Activated naive CD8-positive, alpha-beta T cell treated with anti-CD3 and anti-CD28 coated beads, Interleukin-2, amount 10 ng/mL, durations not matched to agents 7 days and 5 days (primary cell): ENCODE results near the gene PNCK. TPM values are rescaled to one million over a fixed set of nuclear protein-coding genes. Genes with fewer than 3 reads are reported as not detected.

ENCODE experiments used
- ATAC-seq: fragments of 150-1000 bp; cut with Tn5 transposase; one replicate; pipeline ENCODE4 v1.10.0; 2021; ENCODE audit warnings: low read depth, moderate library complexity
- POLR2A ChIA-PET: fragments of 350-600 bp; sonication (Branson Sonifier 250); formaldehyde crosslinking; loops from one replicate; lab custom pipeline; 2021; ENCODE audit warnings: antibody characterized with exemption; lab: Charles Lee
- DNase-seq: peaks from one replicate; pipeline ENCODE4 v3.0.0; 2021
- H3K27ac Mint-ChIP-seq: one replicate; pipeline ENCODE4 v1.8.0; 2022; ENCODE audit warnings: mild to moderate bottlenecking, mixed read lengths
- H3K27me3 Mint-ChIP-seq: one replicate; pipeline ENCODE4 v1.8.0; 2022; ENCODE audit warnings: mild to moderate bottlenecking, moderate library complexity, mixed read lengths
- H3K36me3 Mint-ChIP-seq: one replicate; pipeline ENCODE4 v1.8.0; 2021; ENCODE audit warnings: mild to moderate bottlenecking, mixed read lengths
- H3K4me1 Mint-ChIP-seq: one replicate; pipeline ENCODE4 v1.8.0; 2021; ENCODE audit warnings: mixed read lengths
- H3K4me3 Mint-ChIP-seq: one replicate; pipeline ENCODE4 v1.8.0; 2022; ENCODE audit warnings: mild to moderate bottlenecking, moderate library complexity, mixed read lengths
- H3K9me3 Mint-ChIP-seq: one replicate; pipeline ENCODE4 v1.8.0; 2021; ENCODE audit warnings: mixed read lengths
- total RNA-seq, 2 experiments: library from RNA; stranded (reverse); gene quantifications; one replicate each; pipeline ENCODE4 v1.2.3, GENCODE V29; 2021

The PNCK gene
- total RNA-seq, 2 experiments from 2014 or later, result 0.79 to 1.1 TPM

DNA sequence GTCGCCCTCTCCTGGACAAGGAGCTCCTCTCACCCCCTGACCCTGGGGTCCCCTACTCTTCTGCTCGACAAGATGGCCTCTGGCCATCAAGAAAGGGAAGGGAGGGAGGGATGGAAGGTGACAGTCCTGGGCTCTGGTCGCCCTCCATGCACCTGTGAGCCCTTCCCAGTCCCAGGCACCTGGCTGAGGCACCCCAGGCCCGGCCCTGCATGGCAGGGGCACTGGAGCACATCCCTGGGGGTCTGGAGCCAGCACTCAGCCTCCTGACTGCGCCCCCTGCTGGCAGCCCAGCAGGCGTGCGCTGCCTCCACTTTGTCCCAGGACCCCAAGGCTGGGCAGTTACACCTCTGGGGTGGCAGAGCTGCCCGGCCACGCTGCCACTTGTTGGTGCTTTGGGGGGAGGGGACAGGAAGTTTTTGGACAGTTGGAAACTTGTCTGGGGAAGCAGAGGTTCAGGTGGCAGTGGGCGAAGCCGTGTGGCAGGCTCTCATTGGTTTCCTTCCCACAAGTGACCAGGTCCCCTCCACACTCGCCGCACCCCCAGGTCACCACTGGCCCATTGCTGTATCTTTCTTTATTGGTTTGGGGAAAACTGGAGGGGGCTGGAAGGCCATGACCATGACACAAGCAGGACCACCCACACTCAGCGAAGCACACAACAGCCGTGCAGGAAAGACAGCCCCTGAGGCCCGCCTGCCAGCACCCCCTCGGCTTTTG, 4.3 kb downstream of the PNCK start:
- Mint-ChIP-seq H3K9me3 (no peaks in the 10 kb centered on the region), H3K27ac (no peak overlapping the region), H3K27me3 (peaks cover 30% of the 10 kb centered on the region), H3K4me3 (no peak overlapping the region), H3K36me3 (no peaks in the 10 kb centered on the region), H3K4me1 (peaks cover 6% of the 10 kb centered on the region)
- ATAC-seq (peak; percentile 49), DNase-seq (peak; percentile 67)
- POLR2A ChIA-PET, result no interaction called here

DNA sequence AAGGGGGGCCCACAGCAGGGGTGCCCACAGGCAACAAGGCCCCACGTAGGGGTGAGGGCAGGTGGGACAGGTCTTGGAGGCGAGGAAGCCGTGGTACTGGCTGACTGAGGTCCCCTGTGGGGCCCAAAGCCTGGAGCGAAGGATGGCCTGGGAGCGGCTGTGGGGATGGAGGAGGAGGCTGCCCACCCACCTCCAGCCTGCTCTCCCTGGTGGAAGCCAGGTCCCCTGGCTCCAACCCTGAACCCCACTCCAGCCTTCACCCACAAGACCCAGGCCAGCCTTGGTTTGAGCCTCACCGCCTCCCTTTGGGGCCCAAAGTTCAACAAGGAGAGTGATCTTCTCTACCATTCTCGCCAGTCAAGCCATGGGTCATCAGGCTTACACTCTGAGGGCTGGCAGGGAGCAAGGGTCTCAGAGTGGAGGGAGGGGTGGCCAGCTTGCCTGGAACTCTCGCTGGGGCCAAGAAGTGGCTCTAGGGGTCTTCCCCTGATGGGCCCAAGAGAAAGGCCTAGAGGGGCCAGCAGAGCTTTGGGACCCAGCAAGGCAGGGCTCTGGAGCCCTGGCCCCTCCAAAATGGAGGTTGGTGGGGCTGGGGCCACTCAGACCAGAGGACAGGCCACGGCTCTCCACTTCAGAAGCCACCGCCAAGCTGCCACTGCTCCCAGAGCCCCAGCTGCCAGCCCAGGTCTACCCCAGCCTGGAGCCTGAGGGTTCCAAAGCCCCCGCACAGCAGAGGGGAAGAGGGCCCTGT, 5.0 kb downstream of the PNCK start:
- Mint-ChIP-seq H3K4me3 (no peak overlapping the region), H3K27me3 (peaks cover 29% of the 10 kb centered on the region), H3K4me1 (peaks cover 4% of the 10 kb centered on the region), H3K27ac (no peak overlapping the region), H3K36me3 (no peaks in the 10 kb centered on the region), H3K9me3 (no peaks in the 10 kb centered on the region)
- DNase-seq (no peak), ATAC-seq (peak; percentile 8)
- POLR2A ChIA-PET, result no interaction called here

DNA sequence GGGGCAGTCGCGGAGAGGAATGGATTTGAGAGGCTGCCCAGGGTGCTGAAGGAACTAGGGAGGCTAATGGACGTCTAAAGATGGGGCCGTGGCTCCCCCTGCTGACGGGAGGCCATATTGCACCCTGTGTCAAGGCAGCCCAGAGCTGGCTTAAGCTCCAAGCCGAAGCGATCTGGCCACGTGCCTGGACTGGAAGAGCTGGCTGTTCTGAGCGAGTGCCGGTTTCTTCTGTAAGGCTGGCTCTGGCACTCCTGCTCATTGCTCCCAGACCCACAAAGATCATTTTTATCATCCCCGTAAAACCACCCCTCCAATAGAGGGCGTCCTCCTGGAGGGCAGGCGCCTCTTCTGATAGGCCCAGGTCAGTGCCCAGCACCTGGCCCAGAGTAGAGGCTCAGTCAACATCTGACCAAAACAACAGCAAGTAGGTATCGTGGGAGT, 5.6 kb downstream of the PNCK start:
- peaks cover 27% of the 10 kb centered on the region for H3K27me3 Mint-ChIP-seq

DNA sequence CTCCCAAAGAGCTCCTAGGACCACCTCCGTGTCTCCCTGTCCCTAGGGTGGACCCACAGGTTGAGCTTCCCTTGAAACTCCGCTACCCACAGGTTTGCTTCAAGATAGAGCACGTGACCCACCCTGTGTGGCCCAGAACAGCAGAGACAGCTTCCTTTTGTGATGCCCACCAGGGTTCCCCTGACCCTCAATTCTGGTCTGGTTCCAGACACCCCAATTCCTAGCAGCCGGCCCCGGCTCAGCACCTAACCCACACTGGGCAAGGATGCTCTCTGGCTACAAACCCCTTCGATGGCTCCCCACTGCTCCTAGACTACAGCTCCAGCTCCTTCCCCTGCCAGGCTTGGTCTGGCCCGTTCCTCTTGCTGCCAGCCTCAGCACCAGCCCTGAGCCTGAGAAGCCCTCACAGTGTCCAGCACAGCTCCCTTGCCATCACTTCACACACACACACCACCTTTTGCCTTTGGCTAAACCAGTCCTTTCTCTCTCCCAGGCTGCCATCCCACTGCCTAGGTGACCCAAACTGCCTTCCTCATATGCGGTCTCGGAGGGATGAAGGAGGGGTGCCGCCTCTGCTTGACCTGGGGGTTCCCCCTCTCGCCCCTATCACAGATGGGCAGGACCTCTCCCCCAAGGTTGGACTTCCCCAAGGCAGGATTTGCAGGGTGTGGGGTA, 6.2 kb downstream of the PNCK start:
- ATAC-seq (peak; percentile 10), DNase-seq (no peak)
- POLR2A ChIA-PET, result no interaction called here
- Mint-ChIP-seq H3K9me3 (no peaks in the 10 kb centered on the region), H3K4me3 (peak overlapping the region; percentile 74), H3K27me3 (peaks cover 29% of the 10 kb centered on the region), H3K27ac (no peak overlapping the region), H3K4me1 (peaks cover 4% of the 10 kb centered on the region), H3K36me3 (no peaks in the 10 kb centered on the region)

More for the DNA sequence above, 5.6 kb downstream of the PNCK start:
- no peaks in the 10 kb centered on the region for H3K36me3 Mint-ChIP-seq
- H3K9me3 Mint-ChIP-seq, result no peaks in the 10 kb centered on the region
- H3K4me3 Mint-ChIP-seq, result peak overlapping the region; percentile 74
- POLR2A ChIA-PET, result no interaction called here
- peak; percentile 81 for DNase-seq
- H3K27ac Mint-ChIP-seq, result no peak overlapping the region
- H3K4me1 Mint-ChIP-seq, result peaks cover 4% of the 10 kb centered on the region
- peak; percentile 82 for ATAC-seq

DNA sequence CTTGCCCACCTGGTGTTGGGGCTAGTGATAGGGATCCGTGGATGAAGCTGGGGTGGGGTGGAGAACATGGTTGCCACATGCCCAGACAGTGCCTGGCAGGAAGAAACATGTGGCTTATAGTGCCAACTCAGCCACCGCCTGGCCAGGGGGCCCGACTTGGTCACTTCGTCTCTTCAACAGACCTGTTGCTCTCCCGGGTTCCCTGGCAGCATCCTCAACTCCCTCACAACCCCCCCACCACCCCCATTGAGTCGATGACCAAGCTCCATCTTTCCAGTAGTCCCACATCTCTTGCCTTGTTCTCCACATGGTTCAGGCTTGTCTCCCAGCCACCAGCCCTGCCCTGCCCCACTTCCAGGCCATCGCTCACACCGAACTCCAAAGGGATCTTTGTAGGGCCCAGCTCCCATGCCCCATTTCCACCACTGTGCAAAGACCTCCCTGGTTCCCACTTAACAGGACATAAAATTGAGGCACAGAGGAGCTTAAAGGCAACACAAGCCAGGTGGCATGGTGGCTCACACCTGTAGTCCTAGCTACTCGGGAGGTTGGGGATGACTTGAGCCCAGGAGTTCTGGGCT, 7.8 kb downstream of the PNCK start:
- Mint-ChIP-seq H3K27ac (no peak overlapping the region), H3K4me1 (peaks cover 4% of the 10 kb centered on the region), H3K4me3 (no peak overlapping the region), H3K9me3 (no peaks in the 10 kb centered on the region), H3K27me3 (peaks cover 40% of the 10 kb centered on the region), H3K36me3 (no peaks in the 10 kb centered on the region)
- POLR2A ChIA-PET, result no interaction called here
- ATAC-seq (no peak), DNase-seq (no peak)

DNA sequence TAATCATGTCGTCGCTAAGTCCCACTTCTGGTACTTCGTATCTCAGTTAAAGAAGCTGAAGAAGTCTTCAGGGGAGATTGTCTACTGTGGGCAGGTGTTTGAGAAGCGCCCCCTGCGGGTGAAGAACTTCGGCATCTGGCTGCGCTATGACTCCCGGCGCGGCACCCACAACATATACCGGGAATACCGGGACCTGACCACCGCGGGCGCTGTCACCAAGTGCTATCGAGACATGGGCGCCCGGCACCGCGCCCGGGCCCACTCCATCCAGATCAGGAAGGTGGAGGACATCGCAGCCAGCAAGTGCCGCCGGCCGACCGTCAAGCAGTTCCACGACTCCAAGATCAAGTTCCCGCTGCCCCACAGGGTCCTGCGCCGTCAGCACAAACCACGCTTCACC, 11.3 kb downstream of the PNCK start:
- Mint-ChIP-seq H3K4me1 (no peaks in the 10 kb centered on the region), H3K36me3 (no peaks in the 10 kb centered on the region), H3K27ac (no peak overlapping the region), H3K9me3 (no peaks in the 10 kb centered on the region), H3K27me3 (peaks cover 45% of the 10 kb centered on the region), H3K4me3 (peak overlapping the region; percentile 48)
- DNase-seq (peak; percentile 56), ATAC-seq (no peak)
- POLR2A ChIA-PET, result interaction anchor here (1.1 kb wide), 1 partner anchor 720 kb away, joined by 4 read pairs; no protein-coding TSS in a partner anchor

DNA sequence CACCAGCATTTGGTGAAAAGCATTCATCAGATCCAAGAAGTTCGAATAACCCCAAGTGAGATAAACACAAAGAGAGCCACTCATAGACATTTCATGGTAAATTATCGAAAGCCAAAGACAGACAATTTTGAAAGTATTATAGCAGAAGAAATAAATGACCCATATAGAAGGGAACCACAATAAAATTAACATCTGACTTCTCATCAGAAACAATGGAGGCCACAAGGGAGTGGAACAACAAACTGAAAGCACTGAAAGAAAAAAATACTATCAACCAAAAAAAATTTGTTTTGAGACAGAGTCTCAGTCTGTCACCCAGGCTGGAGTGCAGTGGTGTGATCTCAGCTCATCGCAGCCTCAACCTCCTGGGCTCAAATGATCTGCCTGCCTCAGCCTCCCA, 14.3 kb downstream of the PNCK start:
- DNase-seq, result no peak
- POLR2A ChIA-PET, result no interaction called here
- Mint-ChIP-seq H3K4me3 (no peak overlapping the region), H3K36me3 (no peaks in the 10 kb centered on the region), H3K27me3 (peaks cover 27% of the 10 kb centered on the region), H3K27ac (no peak overlapping the region), H3K9me3 (no peaks in the 10 kb centered on the region), H3K4me1 (no peaks in the 10 kb centered on the region)
- no peak for ATAC-seq

DNA sequence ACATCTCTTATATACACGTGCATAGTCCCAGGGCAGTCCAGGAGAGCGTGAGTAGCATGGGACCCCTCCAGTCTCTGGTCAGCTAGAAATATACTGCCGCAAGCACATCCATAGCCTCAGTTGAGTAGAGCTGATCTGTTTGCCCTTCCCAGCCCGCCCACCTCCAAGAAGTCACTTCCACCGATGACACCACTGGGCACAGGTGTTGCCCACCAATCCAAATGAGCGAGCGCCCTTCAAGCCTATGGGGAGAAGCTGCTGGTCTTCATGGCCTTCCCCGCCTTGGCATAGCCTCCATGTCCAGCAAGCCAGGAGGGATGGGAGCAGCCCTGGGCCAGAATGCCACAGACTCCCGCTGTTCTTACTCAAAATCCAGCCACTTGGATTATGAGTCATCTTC, 16.5 kb downstream of the PNCK start:
- H3K4me3 Mint-ChIP-seq, result no peak overlapping the region
- H3K4me1 Mint-ChIP-seq, result no peaks in the 10 kb centered on the region
- no peaks in the 10 kb centered on the region for H3K9me3 Mint-ChIP-seq
- ATAC-seq (no peak), DNase-seq (no peak)
- H3K27ac Mint-ChIP-seq, result no peak overlapping the region
- POLR2A ChIA-PET, result no interaction called here
- H3K27me3 Mint-ChIP-seq, result peaks cover 17% of the 10 kb centered on the region
- H3K36me3 Mint-ChIP-seq, result no peaks in the 10 kb centered on the region

DNA sequence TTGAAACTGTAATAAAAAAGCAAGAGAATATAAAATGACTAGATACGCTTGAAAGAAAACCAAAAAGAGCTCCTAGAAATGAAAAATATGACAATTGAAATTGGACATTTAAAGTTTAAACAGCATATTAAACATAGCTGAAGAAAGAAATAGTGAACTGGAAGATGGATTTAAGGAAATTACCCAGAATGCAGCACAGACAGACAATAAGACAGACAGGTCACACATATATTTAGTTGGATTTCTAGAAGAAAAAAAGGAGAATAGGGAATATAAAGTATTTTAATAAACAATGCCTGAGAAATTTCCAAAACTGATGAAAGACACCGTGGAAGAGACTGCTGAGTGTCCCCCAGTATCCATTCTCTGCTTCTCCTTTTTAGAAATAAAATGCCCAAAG, 20.1 kb downstream of the PNCK start:
- no peak for DNase-seq
- no peak overlapping the region for H3K4me3 Mint-ChIP-seq
- no peaks in the 10 kb centered on the region for H3K4me1 Mint-ChIP-seq
- no peaks in the 10 kb centered on the region for H3K36me3 Mint-ChIP-seq
- no peak for ATAC-seq
- POLR2A ChIA-PET, result no interaction called here
- peaks cover 4% of the 10 kb centered on the region for H3K27me3 Mint-ChIP-seq
- H3K27ac Mint-ChIP-seq, result no peak overlapping the region
- H3K9me3 Mint-ChIP-seq, result no peaks in the 10 kb centered on the region

DNA sequence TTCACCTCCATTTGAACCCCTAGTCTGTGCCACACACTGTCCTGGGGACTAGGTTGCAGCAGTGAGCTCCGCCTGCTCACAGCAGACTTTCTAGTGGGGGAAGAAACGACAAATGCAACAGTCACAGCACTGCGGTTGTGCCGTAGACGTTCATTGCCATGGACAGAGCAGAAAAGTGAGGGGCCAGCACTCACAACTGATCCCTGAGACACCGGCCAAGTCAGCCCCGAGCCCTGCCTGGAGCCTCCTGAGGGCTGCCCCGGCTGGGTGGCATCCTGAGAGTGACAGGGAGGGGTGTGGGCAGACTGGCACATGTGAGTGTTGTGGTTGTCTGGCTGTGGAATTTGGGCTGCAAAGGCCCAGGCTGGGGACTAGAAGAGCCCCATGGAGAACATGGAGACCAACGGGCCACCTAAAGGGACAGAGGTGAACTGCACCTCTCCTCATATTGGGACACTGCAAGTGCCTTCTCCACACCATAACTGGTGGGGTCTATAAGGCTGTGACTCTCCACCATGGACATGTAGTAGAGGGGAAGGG, 22.0 kb downstream of the PNCK start:
- H3K27ac Mint-ChIP-seq, result no peak overlapping the region
- POLR2A ChIA-PET, result no interaction called here

DNA sequence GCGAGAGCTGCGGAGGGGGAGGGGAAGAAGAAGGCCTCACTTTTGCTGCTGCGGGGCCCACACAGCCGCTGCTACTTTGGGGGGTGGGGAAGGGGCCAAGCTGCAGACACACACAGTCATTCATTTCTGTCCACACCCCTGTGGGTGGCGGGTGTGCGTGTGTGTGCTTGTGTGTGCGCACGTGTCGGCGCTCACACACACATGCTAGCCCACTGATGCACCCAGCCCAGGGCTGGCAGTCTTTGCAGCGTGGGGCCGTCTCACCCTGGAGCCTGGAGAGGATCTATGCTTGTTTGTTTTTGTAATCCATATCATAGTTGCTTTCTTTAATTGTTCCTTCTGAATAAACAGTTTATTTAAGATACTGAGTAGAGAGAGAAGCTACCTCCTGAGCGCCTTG, 22.7 kb downstream of the PNCK start:
- no peak overlapping the region for H3K27ac Mint-ChIP-seq
- H3K27me3 Mint-ChIP-seq, result peaks cover 15% of the 10 kb centered on the region
- DNase-seq, result no peak
- POLR2A ChIA-PET, result no interaction called here
- H3K9me3 Mint-ChIP-seq, result no peaks in the 10 kb centered on the region
- no peak overlapping the region for H3K4me3 Mint-ChIP-seq
- H3K36me3 Mint-ChIP-seq, result no peaks in the 10 kb centered on the region
- no peak for ATAC-seq
- no peaks in the 10 kb centered on the region for H3K4me1 Mint-ChIP-seq

More for the DNA sequence above, 22.0 kb downstream of the PNCK start:
- no peaks in the 10 kb centered on the region for H3K4me1 Mint-ChIP-seq
- no peak overlapping the region for H3K4me3 Mint-ChIP-seq
- H3K9me3 Mint-ChIP-seq, result no peaks in the 10 kb centered on the region
- H3K36me3 Mint-ChIP-seq, result no peaks in the 10 kb centered on the region
- DNase-seq (no peak), ATAC-seq (no peak)
- H3K27me3 Mint-ChIP-seq, result peaks cover 10% of the 10 kb centered on the region

DNA sequence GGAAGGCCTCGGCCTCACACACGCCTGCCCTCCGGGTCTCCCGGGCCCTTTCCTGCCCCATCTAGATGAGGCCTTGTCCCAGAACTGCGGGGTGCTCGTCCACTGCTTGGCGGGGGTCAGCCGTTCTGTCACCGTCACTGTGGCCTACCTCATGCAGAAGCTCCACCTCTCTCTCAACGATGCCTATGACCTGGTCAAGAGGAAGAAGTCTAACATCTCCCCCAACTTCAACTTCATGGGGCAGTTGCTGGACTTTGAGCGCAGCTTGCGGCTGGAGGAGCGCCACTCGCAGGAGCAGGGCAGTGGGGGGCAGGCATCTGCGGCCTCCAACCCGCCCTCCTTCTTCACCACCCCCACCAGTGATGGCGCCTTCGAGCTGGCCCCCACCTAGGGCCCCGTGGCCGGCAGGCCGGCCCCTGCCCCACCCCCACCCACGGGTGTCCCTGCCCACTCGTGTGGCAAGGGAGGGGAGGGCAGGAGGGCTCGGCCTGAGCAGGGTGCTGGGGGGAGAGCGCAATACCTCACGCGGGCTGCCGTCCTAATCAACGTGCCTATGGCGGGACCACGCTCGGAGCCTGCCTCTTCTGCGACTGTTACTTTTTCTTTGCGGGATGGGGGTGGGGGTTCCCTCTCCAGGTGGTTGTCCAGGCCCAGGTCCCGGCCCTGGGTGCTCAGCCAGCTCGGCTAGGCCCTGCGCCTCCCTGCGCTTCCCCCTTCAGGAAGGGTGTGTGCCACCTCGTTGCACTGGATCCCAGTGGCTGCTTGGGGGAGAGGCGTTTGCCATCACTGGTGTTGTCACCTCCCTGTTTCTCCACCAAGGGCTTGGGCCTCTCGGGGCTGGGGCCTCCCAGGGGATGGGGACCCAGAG, 23.5 kb downstream of the PNCK start:
- POLR2A ChIA-PET, result interaction anchor here (0.5 kb wide), 1 partner anchor 756 kb away, joined by 5 read pairs; no protein-coding TSS in a partner anchor
- DNase-seq (no peak), ATAC-seq (no peak)
- no peak overlapping the region for H3K27ac Mint-ChIP-seq
- H3K27me3 Mint-ChIP-seq, result peaks cover 23% of the 10 kb centered on the region
- H3K4me1 Mint-ChIP-seq, result no peaks in the 10 kb centered on the region
- no peaks in the 10 kb centered on the region for H3K36me3 Mint-ChIP-seq
- H3K9me3 Mint-ChIP-seq, result no peaks in the 10 kb centered on the region
- H3K4me3 Mint-ChIP-seq, result no peak overlapping the region
